Gastroesophageal sphincter (tissue), 2 donors: ENCODE measurements around the gene SIGLEC1.

ENCODE experiments used
- POLR2A ChIP-seq, 2 donors: fragments of 450-650 bp; IDR thresholded peaks; one replicate each; pipeline ENCODE4 v1.6.1; 2017; ENCODE audit warnings: antibody characterized with exemption in 2 of 2, mild to moderate bottlenecking in 2 of 2, moderate library complexity in 1 of 2
- POLR2AphosphoS5 ChIP-seq: sonication (generic); formaldehyde crosslinking; IDR thresholded peaks from one replicate; pipeline ENCODE4 v1.6.1; 2017; ENCODE audit warnings: antibody characterized with exemption

- no peak for TF ChIP-seq POLR2AphosphoS5
- TF ChIP-seq POLR2A (IDR thresholded peaks at IDR 0.05): no peak
Measured at GRCh38 chr20:3749087-3749688, 36.8 kb upstream of the SIGLEC1 start.
